H1 (cell line): ENCODE measurements around the gene DHRS12. TPM values are rescaled to one million over a fixed set of nuclear protein-coding genes. Genes with fewer than 3 reads are reported as not detected.

Experiments used
- CTCF ChIA-PET: fragments of 300-600 bp; sonication (Branson Sonifier 250); formaldehyde crosslinking; loops from one replicate; lab custom pipeline; 2021; ENCODE audit not compliant: partially characterized antibody; lab: Charles Lee
- POLR2A ChIA-PET: fragments of 300-600 bp; sonication (Branson Sonifier 250); formaldehyde crosslinking; loops from one replicate; lab custom pipeline; 2021; ENCODE audit warnings: inconsistent platforms; ENCODE audit not compliant: partially characterized antibody; lab: Charles Lee
- DNase-seq, 2 experiments: peaks; one replicate each; pipeline versions ENCODE4 v3.0.0 to v3.0.0-alpha.2; 2010 to 2022; ENCODE audit warnings: low spot score in 2 of 2, low read depth in 1 of 2, mixed read lengths in 1 of 2
- FAIRE-seq: peaks from 2 replicates; lab custom pipeline; 2011; peaks lifted over from hg19 to GRCh38; lab: Jason Lieb, UNC
- H2AFZ ChIP-seq: 2 replicates; pipeline ENCODE4 v1.8.1; 2012; ENCODE audit warnings: low read length, inconsistent platforms
- H2AK5ac ChIP-seq: 2 replicates; pipeline ENCODE4 v1.6.1; 2013; ENCODE audit warnings: low read depth, low read length
- H2BK120ac ChIP-seq: replicated peaks from 2 replicates; pipeline ENCODE3; 2013; ENCODE audit warnings: low read depth, low read length, inconsistent platforms
- H2BK12ac ChIP-seq: 2 replicates; pipeline ENCODE4 v1.6.1; 2013; ENCODE audit warnings: low read depth, low read length
- H2BK15ac ChIP-seq: 2 replicates; pipeline ENCODE4 v1.6.1; 2013; ENCODE audit warnings: low read length
- H2BK20ac ChIP-seq: 2 replicates; pipeline ENCODE4 v1.6.1; 2013; ENCODE audit warnings: low read length
- H2BK5ac ChIP-seq: 2 replicates; pipeline ENCODE4 v1.6.1; 2013; ENCODE audit warnings: low read depth, low read length
- H3K14ac ChIP-seq: 2 replicates; pipeline ENCODE4 v1.6.1; 2013; ENCODE audit warnings: inconsistent platforms; ENCODE audit not compliant: insufficient read length
- H3K18ac ChIP-seq: 2 replicates; pipeline ENCODE4 v1.6.1; 2013; ENCODE audit warnings: low read length; ENCODE audit errors: extremely low read depth
- H3K23ac ChIP-seq: 2 replicates; pipeline ENCODE4 v1.6.1; 2013; ENCODE audit warnings: inconsistent platforms; ENCODE audit not compliant: insufficient read length
- H3K23me2 ChIP-seq: 2 replicates; pipeline ENCODE4 v1.6.1; 2013; ENCODE audit warnings: low read depth, low read length
- H3K27ac ChIP-seq: 2 replicates; pipeline ENCODE4 v1.6.1; 2011; ENCODE audit warnings: low read depth, low read length, inconsistent platforms
- H3K27me3 ChIP-seq, 4 experiments: replicated peaks in 1 of 4; 1 replicate in 1 of 4; 2 replicates in 3 of 4; pipeline versions ENCODE4 v1.6.1 to v1.8.1; 2011 to 2013; ENCODE audit warnings: low read length in 3 of 4, mild to moderate bottlenecking in 3 of 4, inconsistent platforms in 2 of 4, mixed read lengths in 2 of 4, moderate library complexity in 1 of 4; ENCODE audit not compliant: control insufficient read depth in 3 of 4, insufficient read depth in 3 of 4; ENCODE audit errors: extremely low read depth in 1 of 4
- H3K36me3 ChIP-seq, 4 experiments: 2 replicates each; pipeline versions ENCODE4 v1.6.1 to v1.8.1; 2011 to 2013; ENCODE audit warnings: mild to moderate bottlenecking in 4 of 4, low read length in 3 of 4, moderate library complexity in 2 of 4, control low read depth in 1 of 4, inconsistent platforms in 1 of 4; ENCODE audit not compliant: insufficient read depth in 4 of 4, control insufficient read depth in 2 of 4
- H3K4ac ChIP-seq: replicated peaks from 2 replicates; pipeline ENCODE3; 2013; ENCODE audit warnings: low read length, low read depth, mixed read lengths, inconsistent platforms; ENCODE audit not compliant: insufficient read length
- H3K4me1 ChIP-seq, 4 experiments: replicated peaks in 1 of 4; 1 replicate in 1 of 4; 2 replicates in 3 of 4; pipeline versions ENCODE4 v1.6.1 to v1.8.1; 2011 to 2013; ENCODE audit warnings: low read length in 3 of 4, inconsistent platforms in 2 of 4, mixed read lengths in 1 of 4; ENCODE audit not compliant: insufficient read depth in 4 of 4, control insufficient read depth in 3 of 4
- H3K4me2 ChIP-seq, 2 experiments: 2 replicates each; pipeline versions ENCODE4 v1.6.1 to v1.8.1; 2011 to 2013; ENCODE audit warnings: low read depth in 2 of 2, low read length in 2 of 2, control low read depth in 1 of 2, inconsistent platforms in 1 of 2, mild to moderate bottlenecking in 1 of 2; ENCODE audit not compliant: insufficient read depth in 1 of 2
- H3K4me3 ChIP-seq, 4 experiments: fragments of 200-600, 300-600 bp in 1 of 4; sonication (generic), shearing (Covaris generic), sonication (Bioruptor Twin) in 1 of 4; 2 replicates each; pipeline versions ENCODE4 v1.5.1 to v1.8.1; 2011 to 2016; ENCODE audit warnings: low read length in 4 of 4, low read depth in 3 of 4, control low read depth in 2 of 4, inconsistent platforms in 2 of 4, mild to moderate bottlenecking in 2 of 4, mixed read lengths in 1 of 4, moderate library complexity in 1 of 4; ENCODE audit not compliant: insufficient read depth in 2 of 4; ENCODE audit errors: extremely low read depth in 1 of 4
- H3K56ac ChIP-seq: replicated peaks from 2 replicates; pipeline ENCODE3; 2013; ENCODE audit warnings: low read depth, mild to moderate bottlenecking, mixed read lengths, low read length, inconsistent platforms; ENCODE audit not compliant: insufficient read length
- H3K79me1 ChIP-seq: 2 replicates; pipeline ENCODE4 v1.6.1; 2013; ENCODE audit warnings: low read depth, low read length, control low read depth
- H3K79me2 ChIP-seq, 2 experiments: 2 replicates each; pipeline versions ENCODE4 v1.6.1 to v1.8.1; 2012 to 2013; ENCODE audit warnings: low read length in 2 of 2, mild to moderate bottlenecking in 2 of 2, inconsistent platforms in 1 of 2; ENCODE audit not compliant: insufficient read depth in 2 of 2, control insufficient read depth in 1 of 2
- H3K9ac ChIP-seq, 4 experiments: replicated peaks in 1 of 4; 1 replicate in 1 of 4; 2 replicates in 3 of 4; pipeline versions ENCODE4 v1.6.1 to v1.8.1; 2011 to 2013; ENCODE audit warnings: low read depth in 3 of 4, low read length in 3 of 4, control low read depth in 2 of 4, mild to moderate bottlenecking in 2 of 4, moderate library complexity in 2 of 4, inconsistent platforms in 1 of 4; ENCODE audit errors: extremely low read depth in 1 of 4
- H3K9me3 ChIP-seq, 2 experiments: 2 replicates each; pipeline versions ENCODE4 v1.6.1 to v1.8.1; 2012 to 2013; ENCODE audit warnings: mild to moderate bottlenecking in 2 of 2, moderate library complexity in 2 of 2, control low read depth in 1 of 2, inconsistent platforms in 1 of 2, low read depth in 1 of 2, low read length in 1 of 2, mixed read lengths in 1 of 2; ENCODE audit not compliant: insufficient read depth in 2 of 2
- H4K20me1 ChIP-seq, 2 experiments: replicated peaks in 1 of 2; 2 replicates each; pipeline versions ENCODE3 to v1.8.1; 2011 to 2013; ENCODE audit warnings: inconsistent platforms in 2 of 2, low read length in 2 of 2, mild to moderate bottlenecking in 1 of 2; ENCODE audit not compliant: insufficient read depth in 2 of 2, control insufficient read depth in 1 of 2
- H4K5ac ChIP-seq: 2 replicates; pipeline ENCODE4 v1.6.1; 2013; ENCODE audit warnings: low read length, low read depth, mixed read lengths, inconsistent platforms; ENCODE audit not compliant: insufficient read length
- H4K8ac ChIP-seq: 2 replicates; pipeline ENCODE4 v1.8.0; 2013; ENCODE audit warnings: mild to moderate bottlenecking, moderate library complexity, low read length, inconsistent platforms; ENCODE audit not compliant: insufficient read depth; ENCODE audit errors: extremely low read depth
- H4K91ac ChIP-seq: replicated peaks from 2 replicates; pipeline ENCODE3; 2013; ENCODE audit warnings: low read length, mixed read lengths, inconsistent platforms; ENCODE audit not compliant: insufficient read length
- EZH2 ChIP-seq: fragments of 200-600 bp; sonication (generic); IDR thresholded peaks from 2 replicates; pipeline ENCODE4 v1.7.1; 2012; ENCODE audit warnings: low read depth, mild to moderate bottlenecking, moderate library complexity, low read length, inconsistent platforms; ENCODE audit not compliant: severe bottlenecking
- MAX ChIP-seq: IDR thresholded peaks from 2 replicates; pipeline ENCODE4 v1.6.1; 2012; ENCODE audit warnings: inconsistent platforms
- RNF2 ChIP-seq: fragments of 200-900, 300-1000 bp; sonication (generic); IDR thresholded peaks from 2 replicates; pipeline ENCODE4 v1.7.1; 2016; ENCODE audit warnings: borderline replicate concordance, low read depth, mild to moderate bottlenecking, antibody characterized with exemption, low read length; ENCODE audit not compliant: poor library complexity, severe bottlenecking; ENCODE audit errors: missing control alignments
- SUZ12 ChIP-seq: fragments of 200-600 bp; sonication (generic); IDR thresholded peaks from 2 replicates; pipeline ENCODE4 v1.6.1; 2012; ENCODE audit warnings: mild to moderate bottlenecking, inconsistent platforms, low read length, moderate library complexity, mixed read lengths
- TAF7 ChIP-seq: optimal IDR thresholded peaks from 2 replicates; pipeline ENCODE3; 2011; ENCODE audit warnings: low read depth, mild to moderate bottlenecking, inconsistent platforms, low read length, moderate library complexity, borderline replicate concordance
- WGBS, 2 experiments: shearing (Covaris generic) in 1 of 2; methylation state at CpG; one replicate each; pipeline versions ENCODE4 v1.1.6 to v1.1.7; 2013 to 2015; ENCODE audit warnings: low lambda C conversion rate in 2 of 2, mixed read lengths in 2 of 2, inconsistent platforms in 1 of 2, low coverage in 1 of 2, missing lambda C conversion rate in 1 of 2; ENCODE audit not compliant: insufficient replicate concordance in 2 of 2, insufficient coverage in 1 of 2, insufficient read length in 1 of 2; ENCODE audit errors: extremely low coverage in 1 of 2, missing lambda C conversion rate in 1 of 2; 5-methylcytosine and 5-hydroxymethylcytosine counted together
- polyA plus RNA-seq, 7 experiments: library from polyadenylated mRNA; depleted of rRNA in 3 of 7; stranded (reverse) in 5 of 7; unstranded in 2 of 7; fragments of >200 nt in 5 of 7; fragments of 200-250 nt in 2 of 7; gene quantifications; 1 replicate in 5 of 7; 2 replicates in 1 of 7; 4 replicates in 1 of 7; pipeline versions ENCODE4 v1.2.1 to v1.2.3, GENCODE V29; 2011 to 2013; ENCODE audit warnings: missing spikeins in 2 of 7, mixed read lengths in 2 of 7
- total RNA-seq: library from RNA; stranded (reverse); fragmentation: NEBNext Ultra II Directional; extraction: Animal tissue kit (Norgen Biotek cat#: 25700); gene quantifications from 2 replicates; pipeline ENCODE4 v1.2.1, GENCODE V29; 2021

Gene DHRS12
- total and polyA plus RNA-seq, 2 of the 8 experiments (the other 6 are each of a cell fraction or from before 2014, with no cell fraction given), result 8.7 TPM

- H2BK12ac ChIP-seq, result no peak overlapping the region
- no peak overlapping the region for H3K9ac ChIP-seq
- no peaks in the 10 kb centered on the region for H4K20me1 ChIP-seq
- TF ChIP-seq TAF7 (no peak), MAX (no peak), EZH2 (no peak), RNF2 (no peak), SUZ12 (no peak)
- H2BK15ac ChIP-seq, result no peak overlapping the region
- H2AK5ac ChIP-seq, result no peak overlapping the region
- H2AFZ ChIP-seq, result no peak overlapping the region
- FAIRE-seq, result no peak
- H2BK120ac ChIP-seq, result no peak overlapping the region
- 89% methylated on average over 6 of the region's 6 CpGs; no CpG with 5 or more reads in 1 of the 2 experiments for WGBS, 2 experiments
- no peak for DNase-seq
- H3K56ac ChIP-seq, result no peak overlapping the region
- no peaks in the 10 kb centered on the region; the same call in none of the 2 replicates for H3K79me1 ChIP-seq
- no peak overlapping the region for H3K4ac ChIP-seq
- H3K79me2 ChIP-seq, result no peaks in the 10 kb centered on the region
- H4K91ac ChIP-seq, result no peak overlapping the region
- H3K18ac ChIP-seq, result no peak overlapping the region
- H3K36me3 ChIP-seq, result peaks cover 2 to 21% (median 8%) of the 10 kb centered on the region in 4 experiments
- no peaks in the 10 kb centered on the region for H3K4me1 ChIP-seq
- no peak overlapping the region for H3K4me3 ChIP-seq
- H3K9me3 ChIP-seq, result no peaks in the 10 kb centered on the region
- H3K27me3 ChIP-seq, result no peaks in the 10 kb centered on the region
- CTCF ChIA-PET, result interaction anchor here (0.9 to 2.2 kb wide), 3 partner anchors 9 to 39 kb away, joined by 3 to 7 read pairs (median 4); no protein-coding TSS in a partner anchor
- H3K4me2 ChIP-seq, result no peak overlapping the region
- no peak overlapping the region for H3K14ac ChIP-seq
- no peak overlapping the region for H3K27ac ChIP-seq
- no peaks in the 10 kb centered on the region for H3K23me2 ChIP-seq
- no peak overlapping the region for H4K5ac ChIP-seq
- H2BK5ac ChIP-seq, result no peak overlapping the region
- H3K23ac ChIP-seq, result no peak overlapping the region
- H4K8ac ChIP-seq, result no peak overlapping the region
- no peak overlapping the region for H2BK20ac ChIP-seq
- POLR2A ChIA-PET, result interaction anchor here (0.9 to 1.1 kb wide), 2 partner anchors 10 to 285 kb away, joined by 3 read pairs; no protein-coding TSS in a partner anchor
Measured at GRCh38 chr13:51739027-51739764, 64.8 kb downstream of the DHRS12 start.
